Measurements from ENCODE around the gene IGF2BP1.
A peak's percentile ranks its signal among the peaks of the same experiment; 100 is the strongest.

DNA sequence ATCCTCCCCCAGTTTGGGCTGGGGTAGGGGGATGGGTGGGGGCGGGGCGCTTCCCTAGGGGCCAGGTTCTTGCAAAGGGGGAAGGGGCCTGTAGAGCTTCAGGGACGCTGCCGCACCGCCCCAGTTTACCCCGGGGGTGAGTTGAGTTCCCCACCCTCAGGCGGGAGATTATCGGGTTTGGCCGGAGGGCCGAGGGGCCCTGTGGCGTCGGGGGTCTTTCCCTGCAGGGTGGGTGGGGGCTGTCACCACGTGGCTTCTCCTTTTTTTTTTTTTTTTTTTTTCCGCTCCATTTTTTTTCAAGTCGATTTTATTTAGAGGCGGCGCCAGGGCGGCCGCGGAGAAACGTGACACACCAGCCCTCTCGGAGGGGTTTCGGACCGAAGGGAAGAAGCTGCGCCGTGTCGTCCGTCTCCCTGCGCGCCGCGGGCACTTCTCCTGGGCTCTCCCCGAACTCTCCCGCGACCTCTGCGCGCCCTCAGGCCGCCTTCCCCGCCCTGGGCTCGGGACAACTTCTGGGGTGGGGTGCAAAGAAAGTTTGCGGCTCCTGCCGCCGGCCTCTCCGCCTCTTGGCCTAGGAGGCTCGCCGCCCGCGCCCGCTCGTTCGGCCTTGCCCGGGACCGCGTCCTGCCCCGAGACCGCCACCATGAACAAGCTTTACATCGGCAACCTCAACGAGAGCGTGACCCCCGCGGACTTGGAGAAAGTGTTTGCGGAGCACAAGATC, at the start of gene IGF2BP1:
- TF ChIP-seq POLR2A (IDR thresholded peaks at IDR 0.05; ENCODE audit: control extremely low read depth in 1 of 2, low read depth in 2 of 2, low read length in 2 of 2) (peak; percentile 19 to 58), KDM5A (IDR thresholded peaks at IDR 0.05; ENCODE audit: low read length) (no peak), ZNF274 (IDR thresholded peaks at IDR 0.05; ENCODE audit: borderline replicate concordance, extremely low read depth, low read length) (no peak), TAF1 (IDR thresholded peaks at IDR 0.05; ENCODE audit: low read depth, low read length) (peak; percentile 74), EP300 (IDR thresholded peaks at IDR 0.05; ENCODE audit: borderline replicate concordance in 1 of 2, low read depth in 2 of 2, low read length in 2 of 2) (peak in 1 of 2 experiments; percentile 21; a peak in 1 of 3 replicates), GABPA (IDR thresholded peaks at IDR 0.05; ENCODE audit: borderline replicate concordance, insufficient read depth, low read length) (no peak), YY1 (IDR thresholded peaks at IDR 0.05; ENCODE audit: low read depth, low read length) (0 out of 2 replicates have a peak, but pooled peaks have one; percentile 12)
- TF ChIP-seq, protein P1, sequence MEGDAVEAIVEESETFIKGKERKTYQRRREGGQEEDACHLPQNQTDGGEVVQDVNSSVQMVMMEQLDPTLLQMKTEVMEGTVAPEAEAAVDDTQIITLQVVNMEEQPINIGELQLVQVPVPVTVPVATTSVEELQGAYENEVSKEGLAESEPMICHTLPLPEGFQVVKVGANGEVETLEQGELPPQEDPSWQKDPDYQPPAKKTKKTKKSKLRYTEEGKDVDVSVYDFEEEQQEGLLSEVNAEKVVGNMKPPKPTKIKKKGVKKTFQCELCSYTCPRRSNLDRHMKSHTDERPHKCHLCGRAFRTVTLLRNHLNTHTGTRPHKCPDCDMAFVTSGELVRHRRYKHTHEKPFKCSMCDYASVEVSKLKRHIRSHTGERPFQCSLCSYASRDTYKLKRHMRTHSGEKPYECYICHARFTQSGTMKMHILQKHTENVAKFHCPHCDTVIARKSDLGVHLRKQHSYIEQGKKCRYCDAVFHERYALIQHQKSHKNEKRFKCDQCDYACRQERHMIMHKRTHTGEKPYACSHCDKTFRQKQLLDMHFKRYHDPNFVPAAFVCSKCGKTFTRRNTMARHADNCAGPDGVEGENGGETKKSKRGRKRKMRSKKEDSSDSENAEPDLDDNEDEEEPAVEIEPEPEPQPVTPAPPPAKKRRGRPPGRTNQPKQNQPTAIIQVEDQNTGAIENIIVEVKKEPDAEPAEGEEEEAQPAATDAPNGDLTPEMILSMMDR (IDR thresholded peaks at IDR 0.05; ENCODE audit: control extremely low read depth in 1 of 3, insufficient read depth in 1 of 3, low read depth in 1 of 3, low read length in 3 of 3), result no peak
